K562 treated with DMSO at 1 percent for 12 hours (cell line): ENCODE results near the gene GLYR1. TPM values are rescaled to one million over a fixed set of nuclear protein-coding genes. Genes with fewer than 3 reads are reported as not detected.

Experiments used
- total RNA-seq: library from RNA; unstranded; fragments of 300-600 nt; gene quantifications from 2 replicates; pipeline ENCODE4 v1.2.3, GENCODE V29; 2022; ENCODE audit not compliant: insufficient read depth

The GLYR1 gene
- 33.5 and 74.6 TPM in 2 replicates for total RNA-seq

DNA sequence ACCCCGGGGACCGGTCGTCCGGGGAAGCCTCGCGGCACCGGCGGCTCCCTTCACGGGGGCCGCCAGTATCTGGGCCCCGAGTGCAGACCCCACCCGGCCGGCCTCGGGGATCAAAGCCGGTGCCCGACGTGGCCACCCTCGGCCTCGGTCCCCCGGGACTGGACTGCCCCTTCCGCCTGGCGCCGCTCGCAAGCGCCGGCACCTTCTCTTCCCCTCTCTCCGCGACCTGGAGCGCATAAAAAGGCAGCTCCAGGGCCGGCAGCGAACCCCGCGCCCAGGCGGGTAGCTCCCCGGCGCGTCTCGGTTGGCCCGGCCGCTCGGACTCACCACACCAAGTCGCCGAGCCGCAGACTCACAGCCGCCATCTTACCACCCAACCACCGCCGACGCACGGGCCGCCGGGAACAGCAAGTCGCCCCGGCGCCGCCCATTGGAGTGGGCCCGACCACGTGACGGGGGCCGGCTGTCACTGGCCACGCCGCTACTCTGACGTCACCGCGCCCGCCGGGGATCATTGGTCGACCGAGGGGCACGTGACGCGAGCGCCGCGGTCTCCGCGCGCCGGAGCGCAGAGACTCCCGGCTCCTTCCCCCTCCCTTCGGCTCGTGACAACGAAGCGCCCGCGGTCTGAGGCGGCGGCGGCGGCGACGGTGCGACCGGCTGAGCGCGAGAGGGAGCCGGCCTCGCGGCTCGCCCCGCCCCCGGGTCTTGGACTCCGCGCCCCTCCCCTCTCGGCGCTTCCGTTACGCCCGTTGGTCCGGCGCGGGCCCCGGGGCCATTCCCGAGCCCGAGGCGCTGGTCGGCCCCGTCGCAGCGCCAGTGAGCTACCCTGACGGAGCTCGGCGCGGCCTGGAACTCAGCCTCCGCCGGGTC, at the start of gene GLYR1, which contains the start of gene UBN1:
TSS of gene GLYR1 (minus strand) at position 388 of the 873 bp plus-strand sequence. CDS start at position 365, 23 bp downstream.
TSS of gene UBN1 (plus strand) at position 581 of the 873 bp plus-strand sequence. CDS start 5,437 bp downstream, outside the sequence.

DNA sequence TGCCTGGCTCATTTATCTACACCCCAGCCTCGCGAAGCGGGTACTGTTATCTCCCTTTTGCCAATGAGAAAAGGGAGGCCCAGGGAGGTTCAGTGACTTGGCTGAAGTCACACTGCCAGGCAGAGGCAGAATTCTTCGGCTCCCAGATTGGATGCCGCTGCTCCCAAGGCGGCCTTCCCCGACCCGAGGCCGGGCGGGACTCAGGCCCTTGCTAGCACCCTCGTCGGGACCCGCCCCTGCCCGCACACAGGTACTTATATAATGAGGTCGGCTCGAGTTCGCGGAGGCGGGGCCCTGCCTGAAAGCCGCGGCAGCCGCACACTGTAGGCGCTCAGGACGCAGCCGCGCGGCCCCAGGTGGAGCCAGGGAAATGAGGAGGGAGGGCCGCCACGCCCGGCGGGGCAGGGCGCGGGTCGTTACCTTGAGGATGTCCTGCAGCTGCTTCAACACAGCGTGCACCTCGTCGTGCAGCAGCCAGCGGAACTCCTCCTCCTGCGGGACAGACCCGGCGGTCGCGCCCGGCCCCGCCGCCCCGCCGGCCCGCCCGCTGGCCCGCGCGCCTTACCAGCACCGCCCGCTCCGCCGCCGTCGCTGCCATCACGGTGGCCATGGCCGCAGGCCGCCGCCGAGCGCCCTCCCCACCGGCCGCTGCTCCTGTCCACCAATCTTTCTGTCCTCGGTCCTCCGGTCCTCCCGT, 45.0 kb downstream of the GLYR1 start, which contains the start of gene ROGDI:
TSS of gene ROGDI (minus strand) at position 672 of the 697 bp plus-strand sequence. CDS start at position 610, 62 bp downstream.

DNA sequence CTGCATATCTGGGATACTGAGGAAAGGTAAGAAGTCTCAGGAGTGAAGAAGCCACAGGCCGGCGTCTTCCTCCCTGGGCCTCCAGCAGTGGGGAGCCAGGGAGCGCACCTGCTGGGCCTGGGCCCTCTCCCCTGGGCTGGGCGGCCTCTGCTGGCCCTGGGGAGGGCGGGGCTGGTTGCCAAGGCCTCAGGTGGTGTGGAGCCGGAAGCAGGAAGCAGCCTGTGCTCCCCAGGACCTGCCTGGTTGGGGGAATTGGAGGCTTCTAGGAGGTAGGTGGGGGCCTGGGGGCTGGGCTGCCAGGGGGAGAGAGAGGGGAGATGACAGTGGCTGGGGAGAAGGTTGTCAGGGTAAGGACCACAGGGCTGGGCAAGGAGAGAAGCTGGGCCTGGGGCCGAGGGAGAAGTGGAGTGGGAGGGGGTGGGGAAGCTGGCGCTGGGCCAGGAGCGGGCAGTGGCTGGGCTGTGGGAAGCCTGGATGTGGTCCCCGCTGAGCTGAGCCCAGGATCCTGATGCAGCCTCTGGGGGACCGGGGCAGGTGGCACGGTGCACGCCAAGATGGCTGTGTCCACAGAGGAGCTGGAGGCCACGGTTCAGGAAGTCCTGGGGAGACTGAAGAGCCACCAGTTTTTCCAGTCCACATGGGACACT, 51.8 kb downstream of the GLYR1 start, which contains the start of gene SMIM22:
TSS of gene SMIM22 (plus strand) at position 189 of the 647 bp plus-strand sequence. CDS start at position 555, 366 bp downstream.

DNA sequence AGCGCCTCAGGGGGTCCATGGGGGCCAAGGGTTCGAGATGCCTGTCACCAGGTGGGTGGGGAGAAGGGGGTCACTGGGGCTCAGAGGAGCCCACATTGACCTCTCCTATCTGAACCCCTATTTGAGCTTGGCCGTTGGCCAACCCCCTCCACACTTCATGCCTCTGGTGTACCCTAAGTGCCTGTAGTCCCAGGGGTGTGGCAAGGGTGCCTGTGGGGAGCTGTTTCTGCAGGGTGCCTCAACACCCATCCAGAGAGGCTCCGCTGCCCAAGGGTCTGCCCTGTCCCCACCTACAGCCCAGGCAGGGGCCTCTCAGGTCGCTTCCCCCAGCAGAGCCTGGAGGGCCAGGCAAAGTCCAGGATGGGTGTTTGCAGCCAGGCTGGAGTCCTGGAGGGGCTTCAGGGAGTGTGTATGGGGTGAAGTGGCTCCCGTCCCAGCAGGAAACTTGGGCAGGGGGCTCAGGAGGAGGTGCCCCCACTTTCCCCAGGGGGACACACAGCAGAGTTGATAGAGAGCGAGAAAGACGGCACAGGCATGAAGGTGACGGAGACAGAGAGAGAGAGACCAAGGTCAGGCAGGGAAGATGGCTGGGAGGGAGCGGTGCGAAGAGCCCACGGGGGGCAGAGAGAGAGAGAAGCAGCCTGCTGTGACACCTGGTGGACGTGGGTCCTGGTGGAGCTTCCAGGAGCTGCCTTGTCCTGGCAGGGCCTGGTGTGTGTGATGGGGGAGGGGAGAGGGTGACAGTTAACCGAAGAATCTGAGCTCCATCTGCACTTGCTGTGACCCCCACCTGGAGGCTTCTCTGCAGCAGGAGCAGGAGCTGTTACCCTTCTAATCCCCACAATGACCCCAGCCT, 59.2 kb downstream of the GLYR1 start, which contains the start of gene SEPTIN12:
TSS of gene SEPTIN12 (minus strand) at position 719 of the 856 bp plus-strand sequence. CDS start at position 19, 700 bp downstream.

DNA sequence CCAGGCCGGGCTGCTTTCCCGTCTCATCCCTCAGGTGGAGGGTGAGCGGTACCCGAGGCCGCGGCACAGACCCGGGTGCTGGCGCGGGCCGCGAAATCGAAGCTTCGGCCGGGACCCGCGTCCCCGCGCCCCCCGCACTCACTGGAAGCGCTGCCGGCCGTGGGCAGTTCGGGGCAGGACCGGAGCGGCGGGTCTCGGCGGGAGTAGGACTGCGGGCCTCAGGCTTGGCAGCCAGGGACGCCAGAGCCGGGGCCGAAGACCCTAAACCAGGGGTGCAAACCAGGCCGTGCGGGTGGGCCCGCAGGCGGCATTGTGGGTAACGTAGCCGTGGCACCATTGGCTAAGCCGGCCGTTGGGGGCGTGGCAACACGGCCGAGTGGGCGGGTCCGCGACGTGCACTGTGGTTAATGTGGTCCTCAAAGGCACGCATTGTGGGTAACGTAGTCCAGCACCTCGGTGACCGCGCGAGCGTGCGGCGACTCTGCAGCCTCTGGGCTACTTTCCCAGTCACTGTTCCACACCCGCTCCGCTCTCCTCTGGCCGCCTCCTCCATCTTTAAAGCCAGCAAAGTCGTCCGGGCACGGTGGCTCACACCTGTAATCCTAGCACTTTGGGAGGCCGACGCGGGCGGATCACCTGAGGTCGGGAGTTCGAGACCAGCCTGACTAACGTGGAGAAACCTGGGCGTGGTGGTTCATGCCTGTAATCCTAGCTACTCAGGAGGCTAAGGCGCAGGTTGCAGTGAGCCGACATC, 80.0 kb downstream of the GLYR1 start, which contains the start of gene ZNF500:
TSS of gene ZNF500 (minus strand) at position 288 of the 754 bp plus-strand sequence. CDS start 1,184 bp downstream, outside the sequence.

Other genes starting within 250 kb of the GLYR1 start
- 43.1 and 44.9 TPM in 2 replicates for gene UBALD1, start 232.4 kb downstream of the GLYR1 start, total RNA-seq
- gene MGRN1, start 222.5 kb downstream of the GLYR1 start, total RNA-seq: 18.1 and 41.4 TPM in 2 replicates
- gene NUDT16L1, start 153.7 kb downstream of the GLYR1 start, total RNA-seq: 29.4 and 37.7 TPM in 2 replicates
- 10.3 and 17.3 TPM in 2 replicates for gene ANKS3, start 113.0 kb downstream of the GLYR1 start, total RNA-seq
- not detected in 2 replicates for gene DNAAF8, start 112.8 kb downstream of the GLYR1 start, total RNA-seq
- gene ZNF500, start 80.1 kb downstream of the GLYR1 start, total RNA-seq: 6.3 and 8.0 TPM in 2 replicates
- not detected in 2 replicates for gene SEPTIN12, start 58.9 kb downstream of the GLYR1 start, total RNA-seq
- gene SMIM22, start 51.9 kb downstream of the GLYR1 start, total RNA-seq: not detected in 2 replicates
- 32.0 and 42.4 TPM in 2 replicates for gene ROGDI, start 44.7 kb downstream of the GLYR1 start, total RNA-seq
- gene UBN1, start 193 bp upstream of the GLYR1 start, total RNA-seq: 19.3 and 56.6 TPM in 2 replicates
- gene PPL, start 89.9 kb upstream of the GLYR1 start, total RNA-seq: 0.11 and 0.38 TPM in 2 replicates
- not detected in 2 replicates for gene SEC14L5, start 111.0 kb upstream of the GLYR1 start, total RNA-seq
- 12.4 and 16.3 TPM in 2 replicates for gene NAGPA, start 186.6 kb upstream of the GLYR1 start, total RNA-seq
- not detected in 2 replicates for gene C16orf89, start 218.7 kb upstream of the GLYR1 start, total RNA-seq
- gene ALG1, start 224.6 kb upstream of the GLYR1 start, total RNA-seq: 10.7 and 13.8 TPM in 2 replicates